ENCODE measurements around the gene PRPSAP2. TPM values are rescaled to one million over a fixed set of nuclear protein-coding genes. Genes with fewer than 3 reads are reported as not detected.

PRPSAP2 gene
- total and polyA plus RNA-seq, 2 donors (not counting 1 experiment from before 2014, with no cell fraction given): 27.1 to 58.8 TPM

GRCh38 chr17:18925187-18925586, 67.3 kb downstream of the PRPSAP2 start:
- H3K9me3 Mint-ChIP-seq (ENCODE audit: insufficient read depth): no peaks in the 10 kb centered on the region
- WGBS (ENCODE audit: insufficient coverage): 100% methylated on average over 1 of the region's 1 CpG
- no peaks in the 10 kb centered on the region for H4K20me1 ChIP-seq (ENCODE audit: control insufficient read depth, insufficient read depth, low read length, poor library complexity, severe bottlenecking)
- TF ChIP-seq CTCF (IDR thresholded peaks at IDR 0.05): no peak
- TF ChIP-seq EZH2 (IDR thresholded peaks at IDR 0.05; ENCODE audit: borderline replicate concordance, insufficient read depth, low read depth, low read length, poor library complexity, severe bottlenecking): no peak
- no peak overlapping the region for H2AFZ ChIP-seq (ENCODE audit: insufficient read depth, low read depth, low read length, poor library complexity, severe bottlenecking)
- no peaks in the 10 kb centered on the region for H3K27me3 ChIP-seq (replicated peaks in 1 of 4; ENCODE audit: control extremely low read depth in 1 of 4, control insufficient read depth in 3 of 4, insufficient read depth in 4 of 4, low read length in 3 of 4)
- no peak overlapping the region for H3K4me3 Mint-ChIP-seq
- no peak overlapping the region for H3K4me3 ChIP-seq (ENCODE audit: control extremely low read depth in 1 of 5, extremely low read depth in 1 of 5, insufficient read depth in 1 of 5, low read depth in 2 of 5, low read length in 4 of 5)
- no peaks in the 10 kb centered on the region for H3K27me3 Mint-ChIP-seq
- intact Hi-C loops (cut with micrococcal nuclease): no loop called here
- H3K4me1 Mint-ChIP-seq: peaks cover 40% of the 10 kb centered on the region
- H3K9ac ChIP-seq (ENCODE audit: low read length): no peak overlapping the region
- ATAC-seq (ENCODE audit: low read depth): no peak
- H3K27ac Mint-ChIP-seq: no peak overlapping the region
- peaks cover 2 to 25% of the 10 kb centered on the region in 2 experiments for H3K36me3 ChIP-seq (replicated peaks in 1 of 2; ENCODE audit: control extremely low read depth in 1 of 2, control insufficient read depth in 1 of 2, extremely low read depth in 1 of 2, insufficient read depth in 2 of 2, low read length in 1 of 2)
- POLR2A ChIA-PET: no interaction called here
- DNase-seq: no peak
- H3K27ac ChIP-seq (ENCODE audit: low read length in 2 of 2): no peak overlapping the region
- no peaks in the 10 kb centered on the region for H3K9me3 ChIP-seq (ENCODE audit: control extremely low read depth in 1 of 3, control insufficient read depth in 2 of 3, insufficient read depth in 1 of 3, low read length in 2 of 3)
- peaks cover 40% of the 10 kb centered on the region for H3K79me2 ChIP-seq (ENCODE audit: control insufficient read depth, insufficient read depth, low read length)
- no peak overlapping the region for H3K4me2 ChIP-seq (replicated peaks; ENCODE audit: low read depth, low read length, poor library complexity, severe bottlenecking)
- peaks cover 24 to 29% of the 10 kb centered on the region in 2 donors for H3K4me1 ChIP-seq (ENCODE audit: control insufficient read depth in 2 of 2, insufficient read depth in 2 of 2, low read length in 2 of 2)
- CTCF ChIA-PET: no interaction called here

GRCh38 chr17:18928628-18929125, 70.7 kb downstream of the PRPSAP2 start:
- Histone ChIP-seq H3K27ac (ENCODE audit: low read length in 2 of 2) (no peak overlapping the region), H3K27me3 (replicated peaks in 1 of 4; ENCODE audit: control extremely low read depth in 1 of 4, control insufficient read depth in 3 of 4, insufficient read depth in 4 of 4, low read length in 3 of 4) (no peaks in the 10 kb centered on the region), H3K4me2 (replicated peaks; ENCODE audit: low read depth, low read length, poor library complexity, severe bottlenecking) (no peak overlapping the region), H3K9me3 (ENCODE audit: control extremely low read depth in 1 of 3, control insufficient read depth in 2 of 3, insufficient read depth in 1 of 3, low read length in 2 of 3) (no peaks in the 10 kb centered on the region), H3K4me1 (ENCODE audit: control insufficient read depth in 2 of 2, insufficient read depth in 2 of 2, low read length in 2 of 2) (peaks cover 12 to 18% of the 10 kb centered on the region in 2 donors), H3K36me3 (replicated peaks in 1 of 2; ENCODE audit: control extremely low read depth in 1 of 2, control insufficient read depth in 1 of 2, extremely low read depth in 1 of 2, insufficient read depth in 2 of 2, low read length in 1 of 2) (peaks cover 2 to 37% of the 10 kb centered on the region in 2 experiments), H3K4me3 (ENCODE audit: control extremely low read depth in 1 of 5, extremely low read depth in 1 of 5, insufficient read depth in 1 of 5, low read depth in 2 of 5, low read length in 4 of 5) (no peak overlapping the region), H3K9ac (ENCODE audit: low read length) (no peak overlapping the region), H3K79me2 (ENCODE audit: control insufficient read depth, insufficient read depth, low read length) (peaks cover 35% of the 10 kb centered on the region), H4K20me1 (ENCODE audit: control insufficient read depth, insufficient read depth, low read length, poor library complexity, severe bottlenecking) (no peaks in the 10 kb centered on the region), H2AFZ (ENCODE audit: insufficient read depth, low read depth, low read length, poor library complexity, severe bottlenecking) (no peak overlapping the region)
- 95% methylated on average over 7 of the region's 9 CpGs for WGBS (ENCODE audit: insufficient coverage)
- TF ChIP-seq EZH2 (IDR thresholded peaks at IDR 0.05; ENCODE audit: borderline replicate concordance, insufficient read depth, low read depth, low read length, poor library complexity, severe bottlenecking) (no peak), CTCF (IDR thresholded peaks at IDR 0.05) (no peak)
- ATAC-seq (ENCODE audit: low read depth) (no peak), DNase-seq (no peak)
- Mint-ChIP-seq H3K9me3 (ENCODE audit: insufficient read depth) (no peaks in the 10 kb centered on the region), H3K4me1 (peaks cover 25% of the 10 kb centered on the region), H3K27ac (no peak overlapping the region), H3K27me3 (no peaks in the 10 kb centered on the region), H3K4me3 (no peak overlapping the region)
- POLR2A ChIA-PET: no interaction called here
- CTCF ChIA-PET: no interaction called here
- intact Hi-C loops (cut with micrococcal nuclease): no loop called here

Data from B cell (primary cell).